ENCODE results near the gene SUCLA2.

DNA sequence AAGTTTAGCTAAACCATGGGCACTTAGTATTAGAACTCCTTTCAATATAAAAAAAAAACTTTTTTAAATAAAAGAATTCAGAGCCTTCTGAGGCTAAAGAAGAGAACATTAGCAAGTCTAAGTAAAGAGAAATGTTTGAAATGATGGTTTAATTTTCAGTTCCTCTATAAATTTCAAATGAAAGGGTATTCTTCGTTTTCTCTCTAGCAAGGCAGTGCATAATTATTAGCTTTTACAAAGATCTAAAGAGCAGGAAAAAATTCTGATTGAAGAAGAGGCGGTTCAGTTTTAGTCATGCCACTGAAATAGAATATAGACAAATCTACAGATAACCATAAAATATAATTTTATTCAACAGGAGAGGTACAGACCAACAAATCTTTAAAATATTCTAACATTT is 18.0 kb downstream of the SUCLA2 start:
- TF ChIP-seq, protein P1, sequence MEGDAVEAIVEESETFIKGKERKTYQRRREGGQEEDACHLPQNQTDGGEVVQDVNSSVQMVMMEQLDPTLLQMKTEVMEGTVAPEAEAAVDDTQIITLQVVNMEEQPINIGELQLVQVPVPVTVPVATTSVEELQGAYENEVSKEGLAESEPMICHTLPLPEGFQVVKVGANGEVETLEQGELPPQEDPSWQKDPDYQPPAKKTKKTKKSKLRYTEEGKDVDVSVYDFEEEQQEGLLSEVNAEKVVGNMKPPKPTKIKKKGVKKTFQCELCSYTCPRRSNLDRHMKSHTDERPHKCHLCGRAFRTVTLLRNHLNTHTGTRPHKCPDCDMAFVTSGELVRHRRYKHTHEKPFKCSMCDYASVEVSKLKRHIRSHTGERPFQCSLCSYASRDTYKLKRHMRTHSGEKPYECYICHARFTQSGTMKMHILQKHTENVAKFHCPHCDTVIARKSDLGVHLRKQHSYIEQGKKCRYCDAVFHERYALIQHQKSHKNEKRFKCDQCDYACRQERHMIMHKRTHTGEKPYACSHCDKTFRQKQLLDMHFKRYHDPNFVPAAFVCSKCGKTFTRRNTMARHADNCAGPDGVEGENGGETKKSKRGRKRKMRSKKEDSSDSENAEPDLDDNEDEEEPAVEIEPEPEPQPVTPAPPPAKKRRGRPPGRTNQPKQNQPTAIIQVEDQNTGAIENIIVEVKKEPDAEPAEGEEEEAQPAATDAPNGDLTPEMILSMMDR (IDR thresholded peaks at IDR 0.05 in 2 of 3, conservative IDR thresholded peaks at IDR 0.05 in 1 of 3; ENCODE audit: borderline replicate concordance in 1 of 3, insufficient read depth in 1 of 3, low read depth in 2 of 3, low read length in 2 of 3), result no peak
- TF ChIP-seq ZNF274 (IDR thresholded peaks at IDR 0.05; ENCODE audit: low read depth, low read length), result no peak
